ENCODE results near the gene RAD51D.
"Not testable (repeated sequence)": the region's sequence is repeated elsewhere in the genome, so short reads cannot be mapped to it uniquely, and the experiment has no call there.

DNA sequence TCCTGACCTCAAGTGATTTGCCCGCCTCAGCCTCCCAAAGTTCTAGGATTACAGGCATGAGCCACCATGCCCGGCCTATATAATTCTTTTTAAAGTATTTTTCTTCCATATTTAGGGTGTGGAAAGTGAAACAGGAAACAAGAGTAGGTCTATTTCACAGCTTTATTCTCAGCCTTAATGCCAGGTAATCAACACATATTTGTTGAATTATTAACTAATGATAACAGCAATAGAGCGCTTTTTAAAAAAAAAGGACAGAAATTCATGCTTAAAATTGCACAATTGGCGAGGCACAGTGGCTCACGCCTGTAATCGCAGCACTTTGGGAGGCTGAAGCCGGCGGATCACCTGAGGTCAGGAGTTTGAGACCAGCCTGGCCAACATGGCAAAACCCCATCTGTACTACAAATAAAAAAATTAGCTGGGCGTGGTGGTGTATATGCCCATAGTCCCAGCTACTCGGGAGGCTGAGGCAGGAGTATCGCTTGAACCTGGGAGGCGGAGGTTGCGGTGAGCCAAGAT lies 74.1 kb downstream of the RAD51D start:
- TF ChIP-seq, protein P1, sequence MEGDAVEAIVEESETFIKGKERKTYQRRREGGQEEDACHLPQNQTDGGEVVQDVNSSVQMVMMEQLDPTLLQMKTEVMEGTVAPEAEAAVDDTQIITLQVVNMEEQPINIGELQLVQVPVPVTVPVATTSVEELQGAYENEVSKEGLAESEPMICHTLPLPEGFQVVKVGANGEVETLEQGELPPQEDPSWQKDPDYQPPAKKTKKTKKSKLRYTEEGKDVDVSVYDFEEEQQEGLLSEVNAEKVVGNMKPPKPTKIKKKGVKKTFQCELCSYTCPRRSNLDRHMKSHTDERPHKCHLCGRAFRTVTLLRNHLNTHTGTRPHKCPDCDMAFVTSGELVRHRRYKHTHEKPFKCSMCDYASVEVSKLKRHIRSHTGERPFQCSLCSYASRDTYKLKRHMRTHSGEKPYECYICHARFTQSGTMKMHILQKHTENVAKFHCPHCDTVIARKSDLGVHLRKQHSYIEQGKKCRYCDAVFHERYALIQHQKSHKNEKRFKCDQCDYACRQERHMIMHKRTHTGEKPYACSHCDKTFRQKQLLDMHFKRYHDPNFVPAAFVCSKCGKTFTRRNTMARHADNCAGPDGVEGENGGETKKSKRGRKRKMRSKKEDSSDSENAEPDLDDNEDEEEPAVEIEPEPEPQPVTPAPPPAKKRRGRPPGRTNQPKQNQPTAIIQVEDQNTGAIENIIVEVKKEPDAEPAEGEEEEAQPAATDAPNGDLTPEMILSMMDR (IDR thresholded peaks at IDR 0.05; ENCODE audit: low read length), result not testable (repeated sequence)
- TF ChIP-seq EZH2 (optimal IDR thresholded peaks at IDR 0.05; ENCODE audit: low read depth, low read length), result not testable (repeated sequence)

Data from MM.1S (cell line).